NB4 (cell line): ENCODE measurements around the gene CTXN1.

ENCODE experiments used
- POLR2A ChIP-seq: IDR thresholded peaks from 2 replicates; pipeline ENCODE4 v1.6.1; 2011; ENCODE audit warnings: mild to moderate bottlenecking; ENCODE audit not compliant: insufficient read length; ENCODE audit errors: extremely low read depth
- TF ChIP-seq, protein P1 (sequence below): IDR thresholded peaks from one replicate; pipeline ENCODE4 v1.5.1; 2012; ENCODE audit warnings: low read depth, low read length
- TF ChIP-seq, protein P2 (sequence below): IDR thresholded peaks from 2 replicates; pipeline ENCODE4 v1.6.1; 2011; ENCODE audit warnings: low read depth, low read length

DNA sequence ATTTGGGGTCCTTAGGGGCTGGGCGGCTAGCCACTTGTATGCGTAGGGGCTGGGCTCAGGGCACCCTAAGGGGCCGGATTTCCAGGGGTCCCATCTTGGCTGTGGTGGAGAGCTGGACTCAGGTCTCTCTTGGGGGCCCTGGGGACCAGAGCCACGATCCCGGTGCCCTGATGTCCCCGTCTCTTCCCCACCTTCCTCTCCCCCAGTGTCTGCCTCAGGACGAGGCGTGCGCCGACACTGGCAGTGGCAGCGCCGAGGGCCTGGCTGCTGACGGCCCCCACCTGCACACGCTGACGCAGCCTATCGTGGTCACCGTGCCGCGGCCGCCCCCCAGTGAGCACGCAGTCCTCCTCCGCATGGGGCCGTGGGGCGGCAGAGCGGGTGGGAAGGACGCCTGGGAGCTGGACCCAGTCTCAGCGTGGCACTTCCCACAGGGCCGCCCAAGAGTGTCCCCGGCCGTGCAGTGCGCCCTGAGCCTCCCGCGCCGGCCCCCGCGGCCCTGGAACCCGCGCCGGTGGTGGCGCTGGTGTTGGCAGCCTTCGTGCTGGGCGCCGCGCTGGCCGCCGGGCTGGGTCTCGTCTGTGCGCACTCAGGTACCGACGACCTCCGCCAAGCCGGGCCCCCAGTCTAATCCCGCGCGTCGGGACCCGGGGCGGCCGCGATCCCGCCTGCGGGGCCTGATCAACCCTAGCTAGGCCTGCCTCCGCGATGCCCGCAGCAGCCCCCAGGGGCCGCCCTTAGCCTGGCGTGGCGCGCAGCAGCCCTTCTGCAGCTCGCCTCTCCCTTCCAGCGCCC lies 8.5 kb downstream of the CTXN1 start:
- TF ChIP-seq POLR2A, result no peak
- TF ChIP-seq, protein P1, sequence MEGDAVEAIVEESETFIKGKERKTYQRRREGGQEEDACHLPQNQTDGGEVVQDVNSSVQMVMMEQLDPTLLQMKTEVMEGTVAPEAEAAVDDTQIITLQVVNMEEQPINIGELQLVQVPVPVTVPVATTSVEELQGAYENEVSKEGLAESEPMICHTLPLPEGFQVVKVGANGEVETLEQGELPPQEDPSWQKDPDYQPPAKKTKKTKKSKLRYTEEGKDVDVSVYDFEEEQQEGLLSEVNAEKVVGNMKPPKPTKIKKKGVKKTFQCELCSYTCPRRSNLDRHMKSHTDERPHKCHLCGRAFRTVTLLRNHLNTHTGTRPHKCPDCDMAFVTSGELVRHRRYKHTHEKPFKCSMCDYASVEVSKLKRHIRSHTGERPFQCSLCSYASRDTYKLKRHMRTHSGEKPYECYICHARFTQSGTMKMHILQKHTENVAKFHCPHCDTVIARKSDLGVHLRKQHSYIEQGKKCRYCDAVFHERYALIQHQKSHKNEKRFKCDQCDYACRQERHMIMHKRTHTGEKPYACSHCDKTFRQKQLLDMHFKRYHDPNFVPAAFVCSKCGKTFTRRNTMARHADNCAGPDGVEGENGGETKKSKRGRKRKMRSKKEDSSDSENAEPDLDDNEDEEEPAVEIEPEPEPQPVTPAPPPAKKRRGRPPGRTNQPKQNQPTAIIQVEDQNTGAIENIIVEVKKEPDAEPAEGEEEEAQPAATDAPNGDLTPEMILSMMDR, result peak; percentile 57
- TF ChIP-seq, protein P2, sequence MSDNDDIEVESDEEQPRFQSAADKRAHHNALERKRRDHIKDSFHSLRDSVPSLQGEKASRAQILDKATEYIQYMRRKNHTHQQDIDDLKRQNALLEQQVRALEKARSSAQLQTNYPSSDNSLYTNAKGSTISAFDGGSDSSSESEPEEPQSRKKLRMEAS, result 0 out of 2 replicates have a peak, but pooled peaks have one; percentile 2
